SIG-M5 (cell line): ENCODE results near the gene AEBP2.

ENCODE experiments used
- DNase-seq: peaks from one replicate; lab custom pipeline; 2025; lab: John Stamatoyannopoulos, UW

Gene AEBP2

DNA sequence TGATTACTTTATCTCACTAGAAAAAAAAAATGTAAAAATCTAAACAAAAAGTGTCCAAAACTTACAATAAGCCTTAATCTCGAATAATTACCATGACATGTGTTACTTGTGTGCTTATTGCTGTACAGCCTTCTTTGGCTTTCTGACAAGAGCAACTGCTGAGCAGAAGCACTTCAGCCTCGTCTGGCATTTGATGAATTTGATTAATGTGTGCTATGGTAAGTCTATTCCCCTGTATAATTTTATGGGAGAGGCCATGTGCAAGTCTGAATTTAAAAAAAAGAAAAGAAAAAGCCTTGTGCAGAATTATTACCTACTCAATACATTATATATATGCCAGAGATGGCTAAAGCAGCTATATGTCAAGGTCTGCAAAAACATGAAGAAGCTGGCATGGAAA lies 113.9 kb downstream of the AEBP2 start:
- DNase-seq: no peak

DNA sequence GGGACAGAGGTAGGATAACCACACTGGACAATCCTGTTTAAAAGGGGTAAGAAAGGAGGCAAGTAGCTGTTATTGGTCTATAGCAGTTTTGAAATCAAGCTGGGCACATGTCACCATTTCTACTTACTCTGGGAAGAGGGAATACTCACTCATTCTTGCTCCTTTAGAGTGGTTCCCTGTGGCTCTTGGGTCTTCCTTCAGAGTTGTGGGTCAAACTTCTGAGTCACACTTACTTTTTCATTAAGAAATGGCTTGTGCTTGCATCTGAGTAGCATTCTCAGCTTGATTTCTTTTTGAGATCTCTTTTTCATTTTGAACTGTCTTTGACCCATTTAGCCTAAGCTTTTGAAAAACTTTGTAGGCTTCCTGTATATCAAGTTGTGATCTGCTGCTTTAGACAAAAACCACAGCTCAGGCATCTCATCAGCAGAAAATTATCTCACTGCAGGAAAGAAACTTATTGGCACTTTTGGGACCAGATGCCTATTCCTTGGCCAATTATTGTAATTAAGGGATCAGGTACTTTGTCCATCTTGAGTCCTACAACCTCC lies 122.2 kb downstream of the AEBP2 start:
- no peak for DNase-seq
